ENCODE data around the gene TRAK1.
A peak's percentile ranks its signal among the peaks of the same experiment; 100 is the strongest.

The TRAK1 gene

GRCh38 chr3:42151596-42152168 lies 60.5 kb downstream of the TRAK1 start:
- TF ChIP-seq TAF1 (IDR thresholded peaks at IDR 0.05; ENCODE audit: borderline replicate concordance, low read depth, low read length) (no peak), POLR2A (IDR thresholded peaks at IDR 0.05; ENCODE audit: low read depth, low read length) (no peak), POLR2AphosphoS5 (IDR thresholded peaks at IDR 0.05; ENCODE audit: low read depth, low read length) (no peak)
- FAIRE-seq: no peak
- no peak for DNase-seq (ENCODE audit: insufficient read length)

- DNase-seq (ENCODE audit: insufficient read length): no peak
- no peak for TF ChIP-seq TAF1 (IDR thresholded peaks at IDR 0.05; ENCODE audit: borderline replicate concordance, low read depth, low read length)
- TF ChIP-seq POLR2A (IDR thresholded peaks at IDR 0.05; ENCODE audit: low read depth, low read length): no peak
- TF ChIP-seq POLR2AphosphoS5 (IDR thresholded peaks at IDR 0.05; ENCODE audit: low read depth, low read length): no peak
- no peak for FAIRE-seq
Observed at GRCh38 chr3:42152193-42152592, 61.0 kb downstream of the TRAK1 start.

- FAIRE-seq (no peak), DNase-seq (ENCODE audit: insufficient read length) (no peak)
- no peak for TF ChIP-seq POLR2A (IDR thresholded peaks at IDR 0.05; ENCODE audit: low read depth, low read length)
- TF ChIP-seq TAF1 (IDR thresholded peaks at IDR 0.05; ENCODE audit: borderline replicate concordance, low read depth, low read length): no peak
- TF ChIP-seq POLR2AphosphoS5 (IDR thresholded peaks at IDR 0.05; ENCODE audit: low read depth, low read length): no peak
Observed at GRCh38 chr3:42153039-42153438, 61.9 kb downstream of the TRAK1 start.

GRCh38 chr3:42157540-42158538 lies 66.7 kb downstream of the TRAK1 start:
- TF ChIP-seq TAF1 (IDR thresholded peaks at IDR 0.05; ENCODE audit: borderline replicate concordance, low read depth, low read length) (no peak), POLR2A (IDR thresholded peaks at IDR 0.05; ENCODE audit: low read depth, low read length) (no peak), POLR2AphosphoS5 (IDR thresholded peaks at IDR 0.05; ENCODE audit: low read depth, low read length) (no peak)
- peak; percentile 51 for FAIRE-seq
- no peak for DNase-seq (ENCODE audit: insufficient read length)

GRCh38 chr3:42159147-42159546 lies 68.0 kb downstream of the TRAK1 start:
- TF ChIP-seq POLR2A (IDR thresholded peaks at IDR 0.05; ENCODE audit: low read depth, low read length) (no peak), POLR2AphosphoS5 (IDR thresholded peaks at IDR 0.05; ENCODE audit: low read depth, low read length) (no peak), TAF1 (IDR thresholded peaks at IDR 0.05; ENCODE audit: borderline replicate concordance, low read depth, low read length) (no peak)
- DNase-seq (ENCODE audit: insufficient read length) (no peak), FAIRE-seq (no peak)

- DNase-seq (ENCODE audit: insufficient read length) (peak; percentile 23), FAIRE-seq (no peak)
- TF ChIP-seq TAF1 (IDR thresholded peaks at IDR 0.05; ENCODE audit: borderline replicate concordance, low read depth, low read length) (no peak), POLR2A (IDR thresholded peaks at IDR 0.05; ENCODE audit: low read depth, low read length) (no peak), POLR2AphosphoS5 (IDR thresholded peaks at IDR 0.05; ENCODE audit: low read depth, low read length) (no peak)
Observed at GRCh38 chr3:42159706-42160472, 68.7 kb downstream of the TRAK1 start.

- FAIRE-seq: no peak
- TF ChIP-seq POLR2A (IDR thresholded peaks at IDR 0.05; ENCODE audit: low read depth, low read length): no peak
- no peak for TF ChIP-seq TAF1 (IDR thresholded peaks at IDR 0.05; ENCODE audit: borderline replicate concordance, low read depth, low read length)
- TF ChIP-seq POLR2AphosphoS5 (IDR thresholded peaks at IDR 0.05; ENCODE audit: low read depth, low read length): no peak
- DNase-seq (ENCODE audit: insufficient read length): no peak
Observed at GRCh38 chr3:42161050-42161935, 70.1 kb downstream of the TRAK1 start.

- TF ChIP-seq TAF1 (IDR thresholded peaks at IDR 0.05; ENCODE audit: borderline replicate concordance, low read depth, low read length) (no peak), POLR2A (IDR thresholded peaks at IDR 0.05; ENCODE audit: low read depth, low read length) (no peak), POLR2AphosphoS5 (IDR thresholded peaks at IDR 0.05; ENCODE audit: low read depth, low read length) (no peak)
- DNase-seq (ENCODE audit: insufficient read length): no peak
- no peak for FAIRE-seq
Observed at GRCh38 chr3:42162462-42162861, 71.3 kb downstream of the TRAK1 start.

- no peak for TF ChIP-seq POLR2AphosphoS5 (IDR thresholded peaks at IDR 0.05; ENCODE audit: low read depth, low read length)
- no peak for TF ChIP-seq TAF1 (IDR thresholded peaks at IDR 0.05; ENCODE audit: borderline replicate concordance, low read depth, low read length)
- no peak for TF ChIP-seq POLR2A (IDR thresholded peaks at IDR 0.05; ENCODE audit: low read depth, low read length)
- no peak for DNase-seq (ENCODE audit: insufficient read length)
- no peak for FAIRE-seq
Observed at GRCh38 chr3:42163622-42164244, 72.6 kb downstream of the TRAK1 start.

- no peak for TF ChIP-seq POLR2A (IDR thresholded peaks at IDR 0.05; ENCODE audit: low read depth, low read length)
- no peak for TF ChIP-seq TAF1 (IDR thresholded peaks at IDR 0.05; ENCODE audit: borderline replicate concordance, low read depth, low read length)
- no peak for TF ChIP-seq POLR2AphosphoS5 (IDR thresholded peaks at IDR 0.05; ENCODE audit: low read depth, low read length)
- FAIRE-seq: no peak
- DNase-seq (ENCODE audit: insufficient read length): no peak
Observed at GRCh38 chr3:42164656-42165055, 73.5 kb downstream of the TRAK1 start.
